ENCODE results near the gene REXO1.

DNA sequence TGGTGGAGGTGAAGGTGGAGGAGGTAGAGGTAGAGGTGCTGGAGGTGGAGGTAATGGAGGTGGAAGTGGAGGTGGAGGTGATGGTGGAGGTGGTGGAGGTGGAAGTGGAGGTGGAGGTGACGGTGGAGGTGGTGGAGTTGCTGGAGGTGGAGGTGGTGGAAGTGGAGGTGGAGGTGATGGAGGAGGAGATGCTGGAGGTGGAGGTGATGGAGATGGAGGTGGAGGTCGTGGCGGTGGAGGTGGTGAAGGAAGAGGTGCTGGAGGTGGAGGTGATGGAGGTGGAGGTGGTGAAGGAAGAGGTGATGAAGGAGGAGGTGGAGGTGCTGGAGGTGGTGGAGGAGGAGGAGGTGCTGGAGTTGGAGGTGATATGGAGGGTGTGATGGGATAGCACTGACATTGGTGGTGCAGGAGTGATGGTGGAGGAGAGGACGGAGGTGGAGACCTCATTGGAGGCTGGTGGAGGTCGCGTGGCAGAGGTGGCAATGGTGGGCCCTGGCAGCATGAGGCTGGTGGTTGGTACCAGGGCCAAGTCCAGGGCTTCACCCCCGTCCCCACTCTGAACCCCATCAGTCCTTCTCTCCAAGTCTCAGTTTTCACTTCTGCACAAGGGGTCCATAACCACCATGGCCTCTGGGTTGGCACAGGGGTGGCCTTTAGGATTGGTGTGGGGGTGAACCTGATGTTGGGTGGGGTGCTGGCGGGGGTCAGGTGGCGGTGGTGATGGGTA, 79.2 kb downstream of the REXO1 start:
- no peak for TF ChIP-seq CREB1 (CRISPR knock-in tag; IDR thresholded peaks at IDR 0.05; ENCODE audit: low read depth)
- TF ChIP-seq, protein P1, sequence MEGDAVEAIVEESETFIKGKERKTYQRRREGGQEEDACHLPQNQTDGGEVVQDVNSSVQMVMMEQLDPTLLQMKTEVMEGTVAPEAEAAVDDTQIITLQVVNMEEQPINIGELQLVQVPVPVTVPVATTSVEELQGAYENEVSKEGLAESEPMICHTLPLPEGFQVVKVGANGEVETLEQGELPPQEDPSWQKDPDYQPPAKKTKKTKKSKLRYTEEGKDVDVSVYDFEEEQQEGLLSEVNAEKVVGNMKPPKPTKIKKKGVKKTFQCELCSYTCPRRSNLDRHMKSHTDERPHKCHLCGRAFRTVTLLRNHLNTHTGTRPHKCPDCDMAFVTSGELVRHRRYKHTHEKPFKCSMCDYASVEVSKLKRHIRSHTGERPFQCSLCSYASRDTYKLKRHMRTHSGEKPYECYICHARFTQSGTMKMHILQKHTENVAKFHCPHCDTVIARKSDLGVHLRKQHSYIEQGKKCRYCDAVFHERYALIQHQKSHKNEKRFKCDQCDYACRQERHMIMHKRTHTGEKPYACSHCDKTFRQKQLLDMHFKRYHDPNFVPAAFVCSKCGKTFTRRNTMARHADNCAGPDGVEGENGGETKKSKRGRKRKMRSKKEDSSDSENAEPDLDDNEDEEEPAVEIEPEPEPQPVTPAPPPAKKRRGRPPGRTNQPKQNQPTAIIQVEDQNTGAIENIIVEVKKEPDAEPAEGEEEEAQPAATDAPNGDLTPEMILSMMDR (conservative IDR thresholded peaks at IDR 0.05; ENCODE audit: low read depth in 2 of 2): no peak
- TF ChIP-seq POLR2AphosphoS5 (IDR thresholded peaks at IDR 0.05; ENCODE audit: low read depth): no peak
- no peak for TF ChIP-seq STAT1 (IDR thresholded peaks at IDR 0.05; ENCODE audit: unreplicated experiment)
- TF ChIP-seq ZNF114 (CRISPR knock-in tag; IDR thresholded peaks at IDR 0.05): no peak
- TF ChIP-seq EZH2phosphoT487 (IDR thresholded peaks at IDR 0.05; ENCODE audit: unreplicated experiment): no peak
- no peak for TF ChIP-seq EZH2 (IDR thresholded peaks at IDR 0.05; ENCODE audit: low read depth, unreplicated experiment)
- TF ChIP-seq, protein P2, sequence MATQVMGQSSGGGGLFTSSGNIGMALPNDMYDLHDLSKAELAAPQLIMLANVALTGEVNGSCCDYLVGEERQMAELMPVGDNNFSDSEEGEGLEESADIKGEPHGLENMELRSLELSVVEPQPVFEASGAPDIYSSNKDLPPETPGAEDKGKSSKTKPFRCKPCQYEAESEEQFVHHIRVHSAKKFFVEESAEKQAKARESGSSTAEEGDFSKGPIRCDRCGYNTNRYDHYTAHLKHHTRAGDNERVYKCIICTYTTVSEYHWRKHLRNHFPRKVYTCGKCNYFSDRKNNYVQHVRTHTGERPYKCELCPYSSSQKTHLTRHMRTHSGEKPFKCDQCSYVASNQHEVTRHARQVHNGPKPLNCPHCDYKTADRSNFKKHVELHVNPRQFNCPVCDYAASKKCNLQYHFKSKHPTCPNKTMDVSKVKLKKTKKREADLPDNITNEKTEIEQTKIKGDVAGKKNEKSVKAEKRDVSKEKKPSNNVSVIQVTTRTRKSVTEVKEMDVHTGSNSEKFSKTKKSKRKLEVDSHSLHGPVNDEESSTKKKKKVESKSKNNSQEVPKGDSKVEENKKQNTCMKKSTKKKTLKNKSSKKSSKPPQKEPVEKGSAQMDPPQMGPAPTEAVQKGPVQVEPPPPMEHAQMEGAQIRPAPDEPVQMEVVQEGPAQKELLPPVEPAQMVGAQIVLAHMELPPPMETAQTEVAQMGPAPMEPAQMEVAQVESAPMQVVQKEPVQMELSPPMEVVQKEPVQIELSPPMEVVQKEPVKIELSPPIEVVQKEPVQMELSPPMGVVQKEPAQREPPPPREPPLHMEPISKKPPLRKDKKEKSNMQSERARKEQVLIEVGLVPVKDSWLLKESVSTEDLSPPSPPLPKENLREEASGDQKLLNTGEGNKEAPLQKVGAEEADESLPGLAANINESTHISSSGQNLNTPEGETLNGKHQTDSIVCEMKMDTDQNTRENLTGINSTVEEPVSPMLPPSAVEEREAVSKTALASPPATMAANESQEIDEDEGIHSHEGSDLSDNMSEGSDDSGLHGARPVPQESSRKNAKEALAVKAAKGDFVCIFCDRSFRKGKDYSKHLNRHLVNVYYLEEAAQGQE (IDR thresholded peaks at IDR 0.05; ENCODE audit: unreplicated experiment): no peak
